ENCODE data around the gene FA2H. TPM values are rescaled to one million over a fixed set of nuclear protein-coding genes. Genes with fewer than 3 reads are reported as not detected.

The FA2H gene
- total and polyA plus RNA-seq, 10 of the 15 experiments (the other 5 are each of a cell fraction or from before 2014, with no cell fraction given) = 0.05 to 0.73 (median 0.51) TPM; not detected in 3

GRCh38 chr16:74793571-74793970, 19.0 kb upstream of the FA2H start:
- Histone ChIP-seq H3K9me3 (replicated peaks; ENCODE audit: control insufficient read depth, insufficient read depth, low read length) (no peaks in the 10 kb centered on the region; the same call in 2 of the 3 replicates), H3K79me2 (ENCODE audit: control insufficient read depth, insufficient read depth, low read length) (no peaks in the 10 kb centered on the region), H3K4me2 (ENCODE audit: control insufficient read depth, insufficient read depth) (no peak overlapping the region), H2AFZ (ENCODE audit: control insufficient read depth, low read depth, low read length) (no peak overlapping the region), H4K20me1 (ENCODE audit: control insufficient read depth, insufficient read depth) (no peaks in the 10 kb centered on the region), H3K9ac (ENCODE audit: control insufficient read depth, insufficient read depth, low read length) (no peak overlapping the region), H3K27me3 (replicated peaks in 1 of 2; ENCODE audit: control insufficient read depth in 2 of 2, insufficient read depth in 2 of 2, low read length in 1 of 2) (peaks cover 0 to under 1% of the 10 kb centered on the region in 2 experiments; a peak in 1 of 4 replicates), H3K4me3 (no peak overlapping the region), H3K27ac (ENCODE audit: control insufficient read depth, insufficient read depth) (no peak overlapping the region), H3K36me3 (ENCODE audit: control insufficient read depth in 2 of 2, insufficient read depth in 2 of 2, low read length in 1 of 2) (no peaks in the 10 kb centered on the region), H3K4me1 (ENCODE audit: control insufficient read depth, insufficient read depth, low read length) (no peaks in the 10 kb centered on the region)
- in situ Hi-C loops (cut with MboI) = no loop called here
- no TSS peak for BruUV-seq (replicated peaks)
- WGBS (ENCODE audit: insufficient coverage, insufficient replicate concordance, low lambda C conversion rate, missing lambda C conversion rate) = 30% methylated on average over 2 of the region's 2 CpGs
- ChIA-PET SMC1A (ENCODE audit: uncharacterized antibody, unreplicated experiment) (no interaction called here), CTCF (no interaction called here), POLR2A (no interaction called here), RAD21 (ENCODE audit: unreplicated experiment) (no interaction called here)
- ATAC-seq = no peak
- TF ChIP-seq SKIL (IDR thresholded peaks at IDR 0.05; ENCODE audit: low read depth, poor library complexity, severe bottlenecking) (no peak), FOXK2 (IDR thresholded peaks at IDR 0.05) (no peak), DPF2 (IDR thresholded peaks at IDR 0.05) (no peak), HSF1 (IDR thresholded peaks at IDR 0.05; ENCODE audit: low read depth, low read length) (no peak)
- FAIRE-seq = no peak
- no peak for DNase-seq (ENCODE audit: low read depth, low spot score)
- intact Hi-C loops (cut with micrococcal nuclease; ENCODE audit: unreplicated experiment) = no loop called here
